ENCODE data around the gene MS4A12. TPM values are rescaled to one million over a fixed set of nuclear protein-coding genes. Genes with fewer than 3 reads are reported as not detected.

The MS4A12 gene
- total and polyA plus RNA-seq, 2 of the 8 experiments (the other 6 are each of a cell fraction or from before 2014, with no cell fraction given): 0.14 to 0.39 TPM

- no peak within 1 kb of the TSS for H2AFZ ChIP-seq (ENCODE audit: low read length)
- no peaks in the 10 kb centered on the region for H3K23me2 ChIP-seq (ENCODE audit: low read depth, low read length)
- H3K27ac ChIP-seq (ENCODE audit: low read depth, low read length): no peak within 1 kb of the TSS
- H4K91ac ChIP-seq (replicated peaks; ENCODE audit: insufficient read length, low read length): no peak within 1 kb of the TSS
- no peak within 1 kb of the TSS for H3K4me3 ChIP-seq (ENCODE audit: extremely low read depth in 1 of 4, insufficient read depth in 2 of 4, low read depth in 3 of 4, low read length in 4 of 4)
- H2AK5ac ChIP-seq (ENCODE audit: low read depth, low read length): no peak within 1 kb of the TSS
- no peaks in the 10 kb centered on the region for H3K79me1 ChIP-seq (ENCODE audit: low read depth, low read length)
- no peak within 1 kb of the TSS for H2BK12ac ChIP-seq (ENCODE audit: low read depth, low read length)
- WGBS, 2 experiments (ENCODE audit: extremely low coverage in 1 of 2, insufficient coverage in 1 of 2, insufficient read length in 1 of 2, insufficient replicate concordance in 2 of 2, low coverage in 1 of 2, low lambda C conversion rate in 2 of 2, missing lambda C conversion rate in 1 of 2): 98% methylated on average over 29 of the region's 29 CpGs; no CpG with 5 or more reads in 1 of the 2 experiments
- DNase-seq (ENCODE audit: low read depth in 1 of 2, low spot score in 2 of 2): no peak
- no peak within 1 kb of the TSS for H2BK20ac ChIP-seq (ENCODE audit: low read length)
- H4K8ac ChIP-seq (ENCODE audit: extremely low read depth, insufficient read depth, low read length): no peak within 1 kb of the TSS
- CTCF ChIA-PET (ENCODE audit: partially characterized antibody): no interaction called here
- H2BK5ac ChIP-seq (ENCODE audit: low read depth, low read length): no peak within 1 kb of the TSS
- H3K79me2 ChIP-seq (ENCODE audit: control insufficient read depth in 1 of 2, insufficient read depth in 2 of 2, low read length in 2 of 2): no peaks in the 10 kb centered on the region
- TF ChIP-seq KDM1A (IDR thresholded peaks at IDR 0.05; ENCODE audit: borderline replicate concordance, low read length) (no peak), USF2 (IDR thresholded peaks at IDR 0.05; ENCODE audit: low read length) (no peak), TEAD4 (IDR thresholded peaks at IDR 0.05; ENCODE audit: low read depth, low read length) (no peak), SIRT6 (IDR thresholded peaks at IDR 0.05; ENCODE audit: low read length) (no peak), SP1 (IDR thresholded peaks at IDR 0.05; ENCODE audit: low read depth, low read length) (no peak), SAP30 (IDR thresholded peaks at IDR 0.05; ENCODE audit: insufficient read depth, insufficient replicate concordance, low read length) (no peak), RNF2 (IDR thresholded peaks at IDR 0.05; ENCODE audit: borderline replicate concordance, low read depth, low read length, missing control alignments, poor library complexity, severe bottlenecking) (no peak), POLR2A (IDR thresholded peaks at IDR 0.05; ENCODE audit: control extremely low read depth in 1 of 2, low read depth in 2 of 2, low read length in 2 of 2) (no peak), EGR1 (IDR thresholded peaks at IDR 0.05; ENCODE audit: borderline replicate concordance, low read depth, low read length) (no peak), TAF1 (IDR thresholded peaks at IDR 0.05; ENCODE audit: low read depth, low read length) (no peak), POLR2AphosphoS5 (IDR thresholded peaks at IDR 0.05; ENCODE audit: low read depth, low read length) (no peak), SUZ12 (IDR thresholded peaks at IDR 0.05; ENCODE audit: low read length) (no peak), HDAC6 (IDR thresholded peaks at IDR 0.05; ENCODE audit: low read depth, low read length) (no peak)
- no peak within 1 kb of the TSS for H2BK120ac ChIP-seq (replicated peaks; ENCODE audit: low read depth, low read length)
- POLR2A ChIA-PET (ENCODE audit: partially characterized antibody): no interaction called here
- no peak within 1 kb of the TSS for H3K4me2 ChIP-seq (ENCODE audit: insufficient read depth in 1 of 2, low read depth in 2 of 2, low read length in 2 of 2)
- H3K18ac ChIP-seq (ENCODE audit: extremely low read depth, low read length): no peak within 1 kb of the TSS
- no peak within 1 kb of the TSS for H3K23ac ChIP-seq (ENCODE audit: insufficient read length)
- H2BK15ac ChIP-seq (ENCODE audit: low read length): no peak within 1 kb of the TSS
- H3K9ac ChIP-seq (replicated peaks in 1 of 4; ENCODE audit: extremely low read depth in 1 of 4, low read depth in 3 of 4, low read length in 3 of 4): no peak within 1 kb of the TSS
- H3K4ac ChIP-seq (replicated peaks; ENCODE audit: insufficient read length, low read depth, low read length): no peak within 1 kb of the TSS
- H3K4me1 ChIP-seq (replicated peaks in 1 of 4; ENCODE audit: control insufficient read depth in 3 of 4, insufficient read depth in 4 of 4, low read length in 3 of 4): no peaks in the 10 kb centered on the region
- no peak for FAIRE-seq
- peaks cover 0 to under 1% of the 10 kb centered on the region in 2 experiments; a peak in 1 of 4 replicates for H3K9me3 ChIP-seq (ENCODE audit: insufficient read depth in 2 of 2, low read depth in 1 of 2, low read length in 1 of 2)
- no peak within 1 kb of the TSS for H3K56ac ChIP-seq (replicated peaks; ENCODE audit: insufficient read length, low read depth, low read length)
- no peak within 1 kb of the TSS for H4K5ac ChIP-seq (ENCODE audit: insufficient read length, low read depth, low read length)
- no peaks in the 10 kb centered on the region for H3K27me3 ChIP-seq (replicated peaks in 1 of 4; ENCODE audit: control insufficient read depth in 3 of 4, extremely low read depth in 1 of 4, insufficient read depth in 3 of 4, low read length in 3 of 4)
- H4K20me1 ChIP-seq (replicated peaks in 1 of 2; ENCODE audit: control insufficient read depth in 1 of 2, insufficient read depth in 2 of 2, low read length in 2 of 2): no peaks in the 10 kb centered on the region
- no peaks in the 10 kb centered on the region for H3K36me3 ChIP-seq (ENCODE audit: control insufficient read depth in 2 of 4, insufficient read depth in 4 of 4, low read length in 3 of 4)
- no peak within 1 kb of the TSS for H3K14ac ChIP-seq (ENCODE audit: insufficient read length)
These were observed 22.7 kb downstream of the MS4A12 start, which contains the start of gene MS4A13 for GRCh38 chr11:60515144-60515855. Gene MS4A13 (plus strand): TSS chr11:60515392. CDS start chr11:60518084, 2,692 bp downstream.
